HepG2 (cell line): ENCODE measurements around the gene RPL3. TPM values are rescaled to one million over a fixed set of nuclear protein-coding genes. Genes with fewer than 3 reads are reported as not detected.

Experiments
- BORCS8-MEF2B ChIP-seq: sonication (generic); formaldehyde crosslinking; IDR thresholded peaks from 2 replicates; pipeline ENCODE4 v1.8.0; 2022; ENCODE audit warnings: mild to moderate bottlenecking, missing genetic modification reagents
- CREM ChIP-seq, 2 experiments: sonication (generic) in 1 of 2; formaldehyde crosslinking in 1 of 2; IDR thresholded peaks; 2 replicates each; pipeline versions ENCODE4 v1.4.0 to v1.6.1; 2016 to 2020; ENCODE audit warnings: antibody characterized with exemption in 1 of 2, mild to moderate bottlenecking in 1 of 2, missing genetic modification reagents in 1 of 2
- EHMT2 ChIP-seq: fragments of 200-600 bp; sonication (generic); IDR thresholded peaks from 2 replicates; pipeline ENCODE4 v1.7.0; 2017; ENCODE audit warnings: antibody characterized with exemption, low read depth, low read length, borderline replicate concordance
- FOXO4 ChIP-seq: sonication (generic); formaldehyde crosslinking; conservative IDR thresholded peaks from 2 replicates; pipeline ENCODE4 v1.8.1; 2023; ENCODE audit warnings: missing genetic modification reagents
- GATAD1 ChIP-seq: IDR thresholded peaks from 2 replicates; pipeline ENCODE4 v1.6.1; 2016; ENCODE audit warnings: missing genetic modification reagents, missing compliant biosample characterization
- GZF1 ChIP-seq: sonication (generic); formaldehyde crosslinking; IDR thresholded peaks from 2 replicates; pipeline ENCODE4 v1.5.1; 2020; ENCODE audit warnings: mild to moderate bottlenecking, missing genetic modification reagents
- HNRNPH1 ChIP-seq: fragments of 200-400 bp; formaldehyde crosslinking; optimal IDR thresholded peaks from 2 replicates; pipeline ENCODE3; 2017; ENCODE audit warnings: mild to moderate bottlenecking, low read depth, low read length
- IKZF1 ChIP-seq: fragments of 450-650 bp; IDR thresholded peaks from 2 replicates; pipeline ENCODE4 v1.7.1; 2016
- KDM2A ChIP-seq: sonication (generic); formaldehyde crosslinking; IDR thresholded peaks from 2 replicates; pipeline ENCODE4 v1.4.0; 2020; ENCODE audit warnings: low read depth, missing genetic modification reagents, borderline replicate concordance
- MAFF ChIP-seq: IDR thresholded peaks from 2 replicates; pipeline ENCODE4 v1.6.1; 2011; ENCODE audit warnings: low read depth, low read length, improper control_type of control experiment
- MAX ChIP-seq: IDR thresholded peaks from 2 replicates; pipeline ENCODE4 v1.6.1; 2012; ENCODE audit warnings: inconsistent platforms
- MLXIP ChIP-seq: sonication (generic); formaldehyde crosslinking; IDR thresholded peaks from 2 replicates; pipeline ENCODE4 v1.9.0; 2021; ENCODE audit warnings: missing genetic modification reagents, borderline replicate concordance
- POLR2A ChIP-seq, 2 experiments: IDR thresholded peaks; 2 replicates each; pipeline ENCODE4 v1.6.1; 2011; ENCODE audit warnings: low read depth in 2 of 2, low read length in 2 of 2, mild to moderate bottlenecking in 1 of 2, moderate library complexity in 1 of 2; ENCODE audit not compliant: insufficient read depth in 1 of 2
- SAP130 ChIP-seq: IDR thresholded peaks from 2 replicates; pipeline ENCODE4 v1.6.1; 2016; ENCODE audit warnings: low read depth
- TOE1 ChIP-seq: sonication (generic); formaldehyde crosslinking; IDR thresholded peaks from 2 replicates; pipeline ENCODE4 v1.4.0; 2020; ENCODE audit warnings: mild to moderate bottlenecking, missing genetic modification reagents
- ZBTB44 ChIP-seq: sonication (generic); formaldehyde crosslinking; IDR thresholded peaks from 2 replicates; pipeline ENCODE4 v1.4.0; 2020; ENCODE audit warnings: missing genetic modification reagents
- ZMYM2 ChIP-seq: sonication (generic); formaldehyde crosslinking; IDR thresholded peaks from 2 replicates; pipeline ENCODE4 v1.8.0; 2022; ENCODE audit warnings: mild to moderate bottlenecking, missing genetic modification reagents
- ZNF230 ChIP-seq: sonication (generic); formaldehyde crosslinking; IDR thresholded peaks from 2 replicates; pipeline ENCODE4 v1.4.0; 2020; ENCODE audit warnings: mild to moderate bottlenecking, missing genetic modification reagents
- ZNF362 ChIP-seq: sonication (generic); formaldehyde crosslinking; IDR thresholded peaks from 2 replicates; pipeline ENCODE4 v1.4.0; 2020; ENCODE audit warnings: missing genetic modification reagents, mild to moderate bottlenecking, borderline replicate concordance
- ZNF430 ChIP-seq: sonication (generic); formaldehyde crosslinking; IDR thresholded peaks from 2 replicates; pipeline ENCODE4 v1.9.0; 2021; ENCODE audit warnings: mild to moderate bottlenecking, missing genetic modification reagents
- ZNF691 ChIP-seq: sonication (generic); formaldehyde crosslinking; IDR thresholded peaks from 2 replicates; pipeline ENCODE4 v1.4.0; 2020; ENCODE audit warnings: missing genetic modification reagents, low read depth, mild to moderate bottlenecking, borderline replicate concordance
- polyA plus RNA-seq, 8 experiments: library from polyadenylated mRNA; depleted of rRNA in 3 of 8; stranded (reverse) in 7 of 8; unstranded in 1 of 8; fragments of >200 nt; fragmentation: Illumina TruSeq in 4 of 8; extraction: Trizol in 4 of 8; gene quantifications; 2 replicates each; pipeline versions ENCODE4 v1.2.1 to v1.2.3, GENCODE V29; 2011 to 2016; ENCODE audit warnings: low read depth in 4 of 8, missing spikeins in 1 of 8, mixed read lengths in 1 of 8; ENCODE audit not compliant: insufficient read depth in 1 of 8
- total RNA-seq, 5 experiments: library from RNA; depleted of rRNA; stranded (reverse); fragments of >200 nt; fragmentation: Illumina TruSeq; extraction: Trizol; gene quantifications; 2 replicates each; pipeline ENCODE4 v1.2.3, GENCODE V29; 2016; ENCODE audit warnings: low read depth in 1 of 5

The RPL3 gene
- total and polyA plus RNA-seq, 2 of the 13 experiments (the other 11 are each of a cell fraction or from before 2014, with no cell fraction given): 1,051 to 3,279 TPM

- no peak for TF ChIP-seq IKZF1
- no peak for TF ChIP-seq FOXO4 (CRISPR knock-in tag)
- TF ChIP-seq ZNF362 (CRISPR knock-in tag): peak; percentile 42; the same call in 1 of the 2 replicates
- peak; percentile 52; the same call in 1 of the 2 replicates for TF ChIP-seq ZNF430 (CRISPR knock-in tag)
- peak in 1 of 2 experiments; percentile 39; a peak in 1 of 4 replicates for TF ChIP-seq POLR2A (IDR thresholded peaks at IDR 0.05; ENCODE audit: insufficient read depth in 1 of 2, low read depth in 2 of 2, low read length in 2 of 2)
- TF ChIP-seq TOE1 (CRISPR knock-in tag): no peak
- no peak for TF ChIP-seq ZMYM2 (CRISPR knock-in tag)
- 0 out of 2 replicates have a peak, but pooled peaks have one; percentile 42 for TF ChIP-seq KDM2A (CRISPR knock-in tag)
- TF ChIP-seq ZNF691 (CRISPR knock-in tag): peak; percentile 91; the same call in 1 of the 2 replicates
- peak; percentile 90 for TF ChIP-seq MAX
- no peak for TF ChIP-seq ZBTB44 (CRISPR knock-in tag)
- 0 out of 2 replicates have a peak, but pooled peaks have one; percentile 38 for TF ChIP-seq GZF1 (CRISPR knock-in tag)
- TF ChIP-seq ZNF230 (CRISPR knock-in tag): peak; percentile 63; the same call in 1 of the 2 replicates
- no peak for TF ChIP-seq HNRNPH1
- peak; percentile 52 for TF ChIP-seq GATAD1
- TF ChIP-seq MAFF: peak; percentile 43; the same call in 1 of the 2 replicates
- no peak for TF ChIP-seq EHMT2
- TF ChIP-seq BORCS8-MEF2B: peak; percentile 72
- no peak for TF ChIP-seq MLXIP (CRISPR knock-in tag)
- TF ChIP-seq CREM (IDR thresholded peaks at IDR 0.05): 0 out of 2 replicates have a peak, but pooled peaks have one; percentile 23
- no peak for TF ChIP-seq CREM (CRISPR knock-in tag; IDR thresholded peaks at IDR 0.05)
- TF ChIP-seq SAP130: peak; percentile 96
Measured at GRCh38 chr22:39283322-39284141, 35.9 kb downstream of the RPL3 start (continued).
